RCC 7860 (cell line): ENCODE measurements around the gene ELMOD1.
"Not testable (repeated sequence)": the region's sequence is repeated elsewhere in the genome, so short reads cannot be mapped to it uniquely, and the experiment has no call there.

Experiments
- DNase-seq: peaks from one replicate; pipeline ENCODE4 v3.0.0-alpha.2; 2015; ENCODE audit warnings: low spot score
- FAIRE-seq: peaks from 2 replicates; lab custom pipeline; 2012; peaks lifted over from hg19 to GRCh38; lab: Jason Lieb, UNC

The ELMOD1 gene

GRCh38 chr11:107590460-107591377 is at the start of gene ELMOD1:
ELMOD1 (plus strand) TSS chr11:107591147; CDS start chr11:107618190, 27,043 bp downstream.
- FAIRE-seq = no peak
- DNase-seq = peak; percentile 41

GRCh38 chr11:107545101-107545514 is 45.8 kb upstream of the ELMOD1 start:
- DNase-seq (no peak), FAIRE-seq (no peak)

GRCh38 chr11:107547961-107548360 is 43.0 kb upstream of the ELMOD1 start:
- no peak for FAIRE-seq
- no peak for DNase-seq

DNA sequence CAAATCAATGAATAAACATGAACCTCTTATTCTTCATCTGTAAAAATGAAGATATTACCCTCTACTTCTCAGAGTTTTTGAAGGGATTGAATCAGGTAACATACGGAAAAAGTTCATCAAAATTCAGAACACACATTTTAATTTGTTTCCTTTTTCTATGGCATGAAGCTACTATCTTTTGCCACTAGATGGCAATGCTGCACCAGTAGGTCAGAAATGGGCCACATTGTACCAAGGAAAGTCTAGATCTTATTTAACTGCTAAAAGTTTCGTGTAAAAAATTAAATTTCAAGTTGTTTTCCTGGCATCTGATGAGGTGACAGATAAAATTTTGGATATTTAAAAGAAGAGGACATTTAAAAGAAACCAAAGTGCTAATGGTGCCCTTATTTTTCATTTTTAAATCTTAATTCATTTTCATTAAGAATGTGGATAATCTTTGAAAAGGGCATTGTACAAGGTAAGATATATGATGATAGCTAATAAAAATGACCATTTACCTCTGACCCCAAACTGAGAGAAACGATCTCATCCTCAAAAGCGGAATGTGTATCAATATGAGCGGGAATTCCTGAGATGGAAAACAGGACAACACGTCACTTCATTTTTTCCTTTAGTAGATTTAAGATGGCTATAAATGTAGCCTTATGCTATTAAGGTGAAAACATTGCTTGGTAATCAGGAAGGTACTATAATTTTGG is 41.5 kb upstream of the ELMOD1 start:
- DNase-seq (peak; percentile 22), FAIRE-seq (peak; percentile 77)

DNA sequence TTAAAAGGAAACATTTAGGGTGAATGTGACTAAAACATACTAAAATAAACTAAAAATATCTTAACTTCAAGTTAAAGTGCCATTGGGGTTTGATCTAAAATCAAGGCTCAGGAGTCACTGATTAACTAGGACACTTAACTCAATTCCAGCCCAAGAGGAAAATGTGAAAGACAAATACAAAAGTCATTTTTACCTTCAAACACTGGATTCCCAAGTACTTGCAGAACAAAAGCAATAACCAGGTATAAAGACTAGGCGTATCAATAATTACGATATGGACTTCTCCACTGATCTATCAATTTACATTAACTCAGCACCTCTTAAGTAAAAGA is 41.0 kb upstream of the ELMOD1 start:
- FAIRE-seq (no peak), DNase-seq (no peak)

DNA sequence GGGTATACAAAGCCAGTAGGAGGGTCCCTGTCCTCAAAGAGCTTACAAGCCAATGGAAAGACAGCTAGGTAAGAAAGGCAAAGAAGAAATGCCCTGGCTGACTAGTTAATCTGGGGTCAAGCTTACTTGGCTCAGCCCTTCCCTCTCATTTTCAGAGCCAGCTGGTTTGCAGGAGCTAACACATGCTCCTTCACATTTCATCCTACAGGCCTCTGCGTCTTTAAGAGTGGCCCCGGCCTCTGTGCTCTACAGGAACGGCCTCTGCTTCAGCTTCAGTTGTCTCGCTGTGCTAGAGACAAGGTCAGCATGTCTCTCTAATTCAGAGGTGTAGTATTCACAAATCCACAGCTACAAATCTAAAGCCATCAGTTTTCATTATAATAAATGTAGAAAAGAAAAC is 40.6 kb upstream of the ELMOD1 start:
- FAIRE-seq (no peak), DNase-seq (no peak)

DNA sequence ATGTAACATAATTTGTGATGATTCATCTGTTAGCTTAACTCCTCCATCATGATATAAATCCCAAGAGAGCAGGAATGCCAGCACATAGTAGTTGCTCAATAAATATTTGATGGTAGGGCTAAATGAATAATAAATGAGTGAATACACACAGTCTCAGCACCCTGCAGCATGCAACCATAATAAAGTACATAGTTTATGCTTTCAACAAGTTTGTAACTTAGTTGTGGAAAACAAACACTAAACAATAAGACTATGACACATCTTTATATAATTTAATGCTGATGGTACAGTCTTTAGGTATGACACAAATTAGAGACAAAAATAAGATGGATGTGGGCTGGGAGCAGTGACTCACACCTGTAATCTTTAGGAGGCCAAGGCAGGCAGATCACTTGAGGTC is 29.3 kb upstream of the ELMOD1 start:
- FAIRE-seq = peak; percentile 55

DNA sequence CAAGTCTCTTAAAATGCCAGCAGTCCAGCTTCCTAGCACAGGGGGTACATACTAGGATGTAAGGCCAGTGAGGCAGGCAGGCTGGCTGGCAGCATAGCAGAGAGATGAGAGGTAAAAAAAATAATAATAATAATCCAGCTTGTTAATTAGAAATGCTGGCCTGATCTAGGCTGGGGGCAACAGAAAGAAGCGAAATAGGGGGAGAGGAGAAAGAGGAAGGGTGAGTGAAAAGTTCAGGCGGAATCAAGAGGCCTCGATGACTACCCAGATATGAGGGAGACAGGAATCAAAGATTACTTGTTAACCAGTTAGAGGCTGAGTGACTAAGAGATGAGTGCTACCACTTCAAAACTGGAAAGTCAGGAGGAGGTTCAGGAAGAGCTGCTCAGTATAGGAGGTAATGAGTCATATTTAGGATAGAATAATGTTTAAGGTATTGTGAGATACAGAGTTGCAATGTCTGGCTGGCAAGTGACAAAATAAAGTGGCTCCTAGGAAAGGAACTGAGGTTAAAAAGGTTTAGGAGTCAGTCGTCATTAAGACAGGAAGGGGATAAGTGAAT is 28.2 kb upstream of the ELMOD1 start:
- peak; percentile 97 for FAIRE-seq

More for the DNA sequence above, 29.3 kb upstream of the ELMOD1 start:
- DNase-seq = peak; percentile 69

DNA sequence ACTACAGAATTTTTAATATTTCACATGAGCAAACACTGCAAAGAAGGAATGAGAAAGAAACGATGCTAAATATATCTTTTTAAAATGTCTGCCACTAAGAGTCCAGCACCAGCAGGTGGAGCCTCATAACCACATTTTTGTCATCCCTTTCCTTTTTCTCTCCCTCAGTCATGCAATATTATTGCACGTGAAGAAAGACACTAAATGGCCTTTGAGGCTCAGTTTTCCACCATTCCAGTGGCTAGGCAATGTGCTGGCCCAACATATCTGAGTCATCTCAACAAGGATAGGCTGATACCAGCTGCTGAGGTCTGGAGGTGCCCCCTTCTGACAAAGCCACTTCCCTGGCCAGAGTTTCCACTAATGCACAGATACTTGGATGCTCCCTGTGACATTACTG is 27.2 kb upstream of the ELMOD1 start:
- FAIRE-seq (peak; percentile 82), DNase-seq (peak; percentile 82)

More for the DNA sequence above, 28.2 kb upstream of the ELMOD1 start:
- DNase-seq = peak; percentile 96

- no peak for FAIRE-seq
- no peak for DNase-seq
Measured at GRCh38 chr11:107564877-107565218, 26.1 kb upstream of the ELMOD1 start.

DNA sequence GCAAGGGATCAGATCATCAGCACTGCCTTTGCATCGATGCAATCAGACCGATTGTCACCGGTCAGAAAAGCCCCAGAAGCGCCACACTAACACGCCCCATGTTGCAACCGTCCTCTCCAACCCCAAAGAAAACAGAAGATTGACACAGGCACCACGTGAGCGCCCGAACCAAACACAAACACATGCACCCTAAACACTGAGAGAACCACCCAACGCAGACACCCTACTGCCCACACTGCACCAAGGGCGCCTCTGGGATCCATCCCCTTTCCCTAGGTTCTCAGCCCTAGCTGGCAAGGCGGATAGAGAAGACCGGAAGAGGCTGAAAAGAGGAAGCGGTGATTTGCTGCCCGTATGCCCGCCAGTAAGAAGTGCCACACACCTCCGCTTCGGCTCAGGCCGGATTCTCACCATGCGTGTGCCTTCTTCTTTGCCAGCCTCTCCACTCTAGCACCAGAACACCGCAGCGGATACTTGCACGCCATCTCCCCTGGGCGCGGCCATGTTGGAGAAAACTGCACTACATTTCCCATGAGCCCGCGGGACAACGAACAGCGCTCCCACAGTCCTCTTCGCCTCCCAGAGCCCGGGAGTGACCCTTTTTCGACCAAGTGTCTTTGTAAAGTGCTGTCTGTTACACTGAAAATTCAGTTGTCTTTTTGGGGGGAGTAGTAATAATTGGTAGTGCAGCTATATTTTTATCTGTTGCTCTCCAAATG is 25.6 kb upstream of the ELMOD1 start, which contains the start of gene ALKBH8:
Gene ALKBH8 (minus strand): TSS at position 517 of the 719 bp plus-strand sequence. CDS start 4,842 bp downstream, outside the sequence.
- DNase-seq (peak; percentile 45), FAIRE-seq (no peak)

GRCh38 chr11:107565955-107566501 is 24.9 kb upstream of the ELMOD1 start:
- FAIRE-seq, DNase-seq: not testable (repeated sequence)

DNA sequence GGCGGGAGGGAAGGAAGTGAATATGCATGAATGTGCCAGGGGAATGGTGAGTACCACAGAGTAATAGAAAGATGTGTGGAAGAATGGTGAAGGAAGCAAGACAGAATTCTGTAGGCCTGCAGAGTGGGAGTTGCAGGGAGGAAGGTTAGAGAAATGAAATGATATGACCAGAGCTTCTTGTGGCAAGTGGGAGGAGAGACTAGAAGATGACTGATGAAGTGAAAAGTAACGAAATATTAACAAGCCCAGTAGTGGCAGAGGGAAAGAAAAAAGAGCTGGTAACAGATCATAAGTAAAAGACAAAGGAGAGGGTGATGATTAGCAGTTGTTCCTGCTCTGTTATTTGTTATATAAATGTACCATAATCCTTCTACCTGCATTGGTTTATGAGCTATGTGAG is 24.4 kb upstream of the ELMOD1 start:
- FAIRE-seq (no peak), DNase-seq (no peak)

GRCh38 chr11:107567739-107568335 is 23.1 kb upstream of the ELMOD1 start:
- DNase-seq = no peak
- FAIRE-seq = no peak

GRCh38 chr11:107570015-107570414 is 20.9 kb upstream of the ELMOD1 start:
- FAIRE-seq (no peak), DNase-seq (no peak)

DNA sequence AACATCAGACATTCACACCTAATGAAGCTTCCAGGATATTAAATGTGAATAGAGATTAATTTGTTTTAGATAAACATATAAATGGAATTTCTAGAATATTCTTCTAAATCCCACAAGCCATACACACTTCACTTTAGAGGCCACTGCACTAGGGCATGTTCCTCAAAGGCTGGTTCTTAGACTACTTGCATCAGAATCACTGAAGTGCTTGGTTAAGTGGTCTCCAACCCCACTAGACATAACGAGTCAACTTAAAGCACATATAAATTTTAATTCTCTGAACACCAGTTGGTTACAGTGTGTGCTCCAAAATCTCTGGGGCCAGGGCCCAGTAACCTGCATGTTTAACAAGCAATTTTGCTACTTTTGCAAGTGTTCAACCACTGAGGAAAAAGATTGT is 17.5 kb upstream of the ELMOD1 start:
- FAIRE-seq (no peak), DNase-seq (no peak)

DNA sequence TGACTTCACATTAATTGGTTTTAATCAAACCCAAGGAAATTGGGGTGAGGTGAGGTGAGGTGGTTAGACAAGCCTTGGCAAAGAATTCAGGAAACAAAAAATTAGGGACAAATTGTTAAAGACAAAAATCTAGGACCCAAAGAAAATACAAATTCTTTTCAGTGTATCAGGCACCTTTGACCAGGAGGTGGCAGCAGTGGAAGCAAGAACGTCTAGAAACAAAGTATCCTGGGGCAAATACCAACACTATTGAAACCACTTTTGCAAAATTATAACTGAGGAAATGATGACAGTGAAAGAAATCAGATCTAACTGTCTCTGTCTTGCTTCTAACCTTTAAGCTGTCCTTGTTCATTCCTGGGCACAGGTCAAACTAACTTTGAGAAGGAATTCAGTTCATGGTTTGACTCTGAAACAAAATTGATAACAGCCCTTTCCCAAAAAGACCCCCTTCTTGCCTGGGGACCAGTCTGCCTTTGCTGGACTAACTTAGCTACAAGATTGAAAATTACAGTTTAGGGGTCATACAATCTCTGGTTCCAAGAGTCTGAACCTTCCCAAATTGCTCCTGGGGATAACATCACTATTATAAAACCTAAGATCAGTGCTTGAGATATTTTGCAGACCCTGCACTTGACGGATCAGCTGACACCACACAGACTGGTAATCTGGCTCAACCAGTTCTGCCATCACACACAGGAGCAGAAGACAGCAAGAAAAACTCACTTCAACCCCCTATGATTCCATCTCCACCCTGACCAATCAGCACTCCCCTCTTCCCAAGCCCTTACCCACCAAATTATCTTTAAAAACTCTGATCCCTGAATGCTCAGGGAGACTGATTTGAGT is 14.2 kb upstream of the ELMOD1 start:
- FAIRE-seq (peak; percentile 77), DNase-seq (peak; percentile 28)

DNA sequence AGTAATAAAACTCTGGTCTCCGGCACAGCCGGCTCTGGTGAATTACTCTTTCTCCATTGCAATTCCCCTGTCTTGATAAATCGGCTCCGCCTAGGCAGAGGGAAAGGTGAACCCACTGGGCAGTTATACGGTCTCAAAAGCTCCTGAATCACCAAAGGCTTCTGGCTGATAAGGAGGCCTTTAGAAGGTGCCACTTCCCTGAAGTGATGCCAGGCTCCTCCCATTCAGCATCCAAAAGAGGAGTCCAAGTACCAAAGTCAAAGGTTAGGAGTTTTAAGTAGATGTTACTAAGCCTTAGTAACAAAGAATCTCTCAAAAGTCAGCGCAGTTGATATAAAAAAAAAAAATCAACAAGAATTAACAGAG is 13.6 kb upstream of the ELMOD1 start:
- no peak for DNase-seq
- no peak for FAIRE-seq

GRCh38 chr11:107579169-107579568 is 11.8 kb upstream of the ELMOD1 start:
- DNase-seq, FAIRE-seq: not testable (repeated sequence)
